Measurements from ENCODE around the gene THSD4.

THSD4 gene

DNA sequence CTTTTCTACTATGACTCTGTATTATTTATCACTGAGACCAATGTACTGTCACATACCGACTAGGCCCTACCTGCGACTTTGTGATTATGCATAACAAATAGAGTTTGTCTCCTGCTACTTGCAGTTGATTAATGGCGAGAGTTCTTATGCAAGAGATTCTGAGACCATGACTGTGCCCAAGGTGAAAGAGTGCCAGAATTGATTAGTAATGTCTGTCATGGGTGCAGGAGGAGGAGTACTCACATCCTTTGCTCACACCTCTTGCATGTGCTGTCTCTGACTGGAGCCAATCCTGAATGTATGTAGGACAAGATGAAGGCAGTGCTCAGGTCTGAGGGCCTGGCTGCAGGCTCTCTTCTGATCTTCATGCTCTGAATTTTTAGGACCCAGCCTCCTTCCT is 260.7 kb downstream of the THSD4 start:
- H3K9me3 ChIP-seq (ENCODE audit: control insufficient read depth in 1 of 2, low read length in 2 of 2) = no peaks in the 10 kb centered on the region
- H3K27ac ChIP-seq (ENCODE audit: low read depth, low read length) = no peak overlapping the region
- H3K36me3 ChIP-seq (ENCODE audit: control insufficient read depth in 1 of 2, insufficient read depth in 2 of 2, low read length in 2 of 2) = no peaks in the 10 kb centered on the region
- H3K9ac ChIP-seq (ENCODE audit: low read depth in 1 of 2, low read length in 2 of 2) = no peak overlapping the region
- H3K4me3 ChIP-seq (ENCODE audit: low read depth in 1 of 2, low read length in 2 of 2) = no peak overlapping the region
- no peaks in the 10 kb centered on the region for H3K27me3 ChIP-seq (ENCODE audit: control insufficient read depth in 1 of 2, insufficient read depth in 2 of 2, low read length in 2 of 2)
- H3K4me1 ChIP-seq (ENCODE audit: control insufficient read depth in 1 of 2, insufficient read depth in 2 of 2, low read length in 2 of 2) = peaks cover 20 to 29% of the 10 kb centered on the region in 2 donors

DNA sequence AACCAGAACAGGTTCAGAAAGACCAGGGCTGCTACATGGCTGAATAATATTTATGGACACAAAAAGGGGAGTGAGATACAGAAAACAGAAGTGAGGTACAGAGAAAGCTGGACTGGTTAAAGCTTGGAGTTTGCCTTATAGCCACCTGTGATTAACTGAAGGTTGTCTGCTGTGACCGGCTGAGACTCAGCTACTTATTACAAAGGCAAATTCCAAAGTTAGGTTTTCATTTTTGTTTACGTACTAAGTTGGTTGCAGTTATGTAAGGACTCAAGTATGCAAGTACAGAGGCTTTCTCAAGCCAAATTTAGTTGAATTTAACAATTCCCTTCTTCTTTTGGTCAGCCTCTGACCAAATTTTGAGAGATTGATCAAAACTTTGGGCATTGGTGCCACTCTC is 264.6 kb downstream of the THSD4 start:
- H3K4me3 ChIP-seq (ENCODE audit: low read depth in 1 of 2, low read length in 2 of 2) = no peak overlapping the region
- H3K9me3 ChIP-seq (ENCODE audit: control insufficient read depth in 1 of 2, low read length in 2 of 2) = no peaks in the 10 kb centered on the region
- H3K36me3 ChIP-seq (ENCODE audit: control insufficient read depth in 1 of 2, insufficient read depth in 2 of 2, low read length in 2 of 2) = no peaks in the 10 kb centered on the region
- H3K9ac ChIP-seq (ENCODE audit: low read depth in 1 of 2, low read length in 2 of 2) = no peak overlapping the region
- H3K27me3 ChIP-seq (ENCODE audit: control insufficient read depth in 1 of 2, insufficient read depth in 2 of 2, low read length in 2 of 2) = no peaks in the 10 kb centered on the region
- no peak overlapping the region for H3K27ac ChIP-seq (ENCODE audit: low read depth, low read length)
- H3K4me1 ChIP-seq (ENCODE audit: control insufficient read depth in 1 of 2, insufficient read depth in 2 of 2, low read length in 2 of 2) = peaks cover 5 to 24% of the 10 kb centered on the region in 2 donors

DNA sequence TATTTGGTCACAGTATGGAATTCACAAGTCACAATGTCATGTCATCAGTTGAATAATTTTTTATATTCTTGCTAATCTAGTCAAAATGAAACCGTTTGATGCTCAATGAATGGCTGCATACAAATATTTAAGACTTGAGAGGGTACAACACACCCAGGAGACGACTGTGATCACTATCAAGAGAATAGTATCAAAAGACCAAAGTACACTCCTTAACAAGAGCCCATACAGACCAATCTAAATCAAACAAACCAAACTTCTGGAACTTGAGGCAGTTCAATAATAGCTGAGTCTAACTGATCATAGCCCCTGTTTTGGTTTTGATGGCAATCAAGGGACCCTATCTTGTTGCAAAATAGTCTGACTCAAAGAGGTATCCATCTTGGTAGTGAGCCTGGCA is 265.1 kb downstream of the THSD4 start:
- Histone ChIP-seq H3K4me1 (ENCODE audit: control insufficient read depth in 1 of 2, insufficient read depth in 2 of 2, low read length in 2 of 2) (peaks cover 1 to 24% of the 10 kb centered on the region in 2 donors), H3K36me3 (ENCODE audit: control insufficient read depth in 1 of 2, insufficient read depth in 2 of 2, low read length in 2 of 2) (no peaks in the 10 kb centered on the region), H3K9ac (ENCODE audit: low read depth in 1 of 2, low read length in 2 of 2) (no peak overlapping the region), H3K27me3 (ENCODE audit: control insufficient read depth in 1 of 2, insufficient read depth in 2 of 2, low read length in 2 of 2) (no peaks in the 10 kb centered on the region), H3K27ac (ENCODE audit: low read depth, low read length) (no peak overlapping the region), H3K9me3 (ENCODE audit: control insufficient read depth in 1 of 2, low read length in 2 of 2) (no peaks in the 10 kb centered on the region), H3K4me3 (ENCODE audit: low read depth in 1 of 2, low read length in 2 of 2) (no peak overlapping the region)

DNA sequence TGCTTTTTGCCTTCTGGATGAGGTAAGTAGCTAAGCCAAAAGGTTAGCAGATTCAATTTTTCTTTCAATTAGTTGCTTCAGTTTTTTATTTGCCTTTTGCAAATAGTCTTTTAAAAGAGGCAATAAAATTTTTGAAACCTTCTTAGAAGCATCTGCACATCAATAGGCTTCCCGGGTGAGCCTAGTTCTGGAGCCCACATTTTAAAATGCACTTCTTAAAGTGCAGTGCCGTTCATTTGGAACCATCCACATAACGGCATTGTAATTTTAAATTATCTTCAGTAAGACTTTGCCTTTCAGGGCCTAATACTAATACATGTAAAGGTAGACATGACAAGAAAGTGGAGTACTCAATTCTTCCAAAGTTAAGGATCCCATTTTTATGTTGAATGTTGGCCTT is 269.2 kb downstream of the THSD4 start:
- H3K4me3 ChIP-seq (ENCODE audit: low read depth in 1 of 2, low read length in 2 of 2) = no peak overlapping the region
- H3K9ac ChIP-seq (ENCODE audit: low read depth in 1 of 2, low read length in 2 of 2) = no peak overlapping the region
- H3K4me1 ChIP-seq (ENCODE audit: control insufficient read depth in 1 of 2, insufficient read depth in 2 of 2, low read length in 2 of 2) = peaks cover 13 to 31% of the 10 kb centered on the region in 2 donors
- no peaks in the 10 kb centered on the region for H3K9me3 ChIP-seq (ENCODE audit: control insufficient read depth in 1 of 2, low read length in 2 of 2)
- no peaks in the 10 kb centered on the region for H3K36me3 ChIP-seq (ENCODE audit: control insufficient read depth in 1 of 2, insufficient read depth in 2 of 2, low read length in 2 of 2)
- H3K27ac ChIP-seq (ENCODE audit: low read depth, low read length) = no peak overlapping the region
- H3K27me3 ChIP-seq (ENCODE audit: control insufficient read depth in 1 of 2, insufficient read depth in 2 of 2, low read length in 2 of 2) = no peaks in the 10 kb centered on the region

DNA sequence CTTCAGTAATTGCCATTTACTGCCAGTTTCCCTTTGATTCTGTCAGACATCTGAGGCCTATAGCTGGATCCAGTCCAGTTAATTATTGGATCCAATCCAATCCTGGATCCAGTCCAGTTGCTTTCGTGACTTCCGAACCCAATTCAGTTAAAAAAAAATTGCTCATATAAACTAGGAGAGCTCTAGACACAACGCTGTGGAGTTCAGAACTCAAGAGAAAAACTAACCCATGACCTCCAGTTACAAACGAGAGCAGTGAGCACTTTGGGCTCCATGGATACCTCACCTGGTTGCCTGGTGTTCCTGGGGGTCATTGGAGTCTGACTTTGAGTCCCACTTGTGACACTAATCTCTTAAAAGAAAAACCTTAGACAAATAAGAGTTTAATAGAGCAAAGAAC is 269.8 kb downstream of the THSD4 start:
- Histone ChIP-seq H3K27me3 (ENCODE audit: control insufficient read depth in 1 of 2, insufficient read depth in 2 of 2, low read length in 2 of 2) (no peaks in the 10 kb centered on the region), H3K9me3 (ENCODE audit: control insufficient read depth in 1 of 2, low read length in 2 of 2) (no peaks in the 10 kb centered on the region), H3K4me3 (ENCODE audit: low read depth in 1 of 2, low read length in 2 of 2) (no peak overlapping the region), H3K9ac (ENCODE audit: low read depth in 1 of 2, low read length in 2 of 2) (no peak overlapping the region), H3K36me3 (ENCODE audit: control insufficient read depth in 1 of 2, insufficient read depth in 2 of 2, low read length in 2 of 2) (no peaks in the 10 kb centered on the region), H3K27ac (ENCODE audit: low read depth, low read length) (no peak overlapping the region), H3K4me1 (ENCODE audit: control insufficient read depth in 1 of 2, insufficient read depth in 2 of 2, low read length in 2 of 2) (peaks cover 13 to 29% of the 10 kb centered on the region in 2 donors)

DNA sequence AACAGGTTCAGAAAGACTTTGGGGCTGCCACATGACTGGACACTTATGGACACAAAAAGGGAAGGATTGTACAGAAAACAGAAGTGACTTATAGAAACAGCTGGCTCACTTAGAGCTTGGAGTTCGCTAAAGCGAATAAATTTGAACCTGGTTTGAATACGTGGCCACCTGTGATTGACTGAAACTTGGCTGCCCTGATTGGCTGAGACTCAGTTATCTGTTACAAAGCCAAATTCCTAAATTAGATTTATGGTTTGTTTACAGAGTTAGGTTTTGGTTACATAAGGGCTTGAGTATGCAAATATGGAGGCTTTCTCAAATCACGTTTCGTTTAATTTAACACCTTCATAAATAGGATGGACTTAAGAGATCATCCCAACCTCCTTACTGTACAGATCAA is 270.2 kb downstream of the THSD4 start:
- no peak overlapping the region for H3K9ac ChIP-seq (ENCODE audit: low read depth in 1 of 2, low read length in 2 of 2)
- peaks cover 13 to 25% of the 10 kb centered on the region in 2 donors for H3K4me1 ChIP-seq (ENCODE audit: control insufficient read depth in 1 of 2, insufficient read depth in 2 of 2, low read length in 2 of 2)
- H3K4me3 ChIP-seq (ENCODE audit: low read depth in 1 of 2, low read length in 2 of 2) = no peak overlapping the region
- H3K9me3 ChIP-seq (ENCODE audit: control insufficient read depth in 1 of 2, low read length in 2 of 2) = no peaks in the 10 kb centered on the region
- H3K27me3 ChIP-seq (ENCODE audit: control insufficient read depth in 1 of 2, insufficient read depth in 2 of 2, low read length in 2 of 2) = no peaks in the 10 kb centered on the region
- no peaks in the 10 kb centered on the region for H3K36me3 ChIP-seq (ENCODE audit: control insufficient read depth in 1 of 2, insufficient read depth in 2 of 2, low read length in 2 of 2)
- no peak overlapping the region for H3K27ac ChIP-seq (ENCODE audit: low read depth, low read length)

DNA sequence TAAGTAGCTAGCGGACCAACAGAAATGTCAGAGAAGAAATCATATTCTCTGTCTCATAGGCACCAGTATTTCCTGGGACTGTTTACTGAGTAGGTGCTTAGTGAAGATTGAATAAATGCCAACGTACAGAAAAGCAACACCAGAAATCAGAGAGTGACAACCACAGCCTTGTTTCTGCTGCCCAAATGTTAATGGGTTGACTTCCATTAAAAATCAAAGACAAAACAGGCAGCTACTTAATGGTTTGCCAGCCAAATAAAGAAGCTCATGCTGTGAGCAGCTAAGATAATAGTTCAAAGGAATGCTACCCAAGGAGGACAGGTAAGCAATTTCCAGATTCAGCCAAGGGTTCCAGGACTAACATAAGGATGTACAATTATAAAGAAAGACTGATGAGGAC is 270.7 kb downstream of the THSD4 start:
- Histone ChIP-seq H3K9me3 (ENCODE audit: control insufficient read depth in 1 of 2, low read length in 2 of 2) (no peaks in the 10 kb centered on the region), H3K27me3 (ENCODE audit: control insufficient read depth in 1 of 2, insufficient read depth in 2 of 2, low read length in 2 of 2) (no peaks in the 10 kb centered on the region), H3K36me3 (ENCODE audit: control insufficient read depth in 1 of 2, insufficient read depth in 2 of 2, low read length in 2 of 2) (no peaks in the 10 kb centered on the region), H3K9ac (ENCODE audit: low read depth in 1 of 2, low read length in 2 of 2) (no peak overlapping the region), H3K27ac (ENCODE audit: low read depth, low read length) (no peak overlapping the region), H3K4me3 (ENCODE audit: low read depth in 1 of 2, low read length in 2 of 2) (no peak overlapping the region), H3K4me1 (ENCODE audit: control insufficient read depth in 1 of 2, insufficient read depth in 2 of 2, low read length in 2 of 2) (peaks cover 13 to 20% of the 10 kb centered on the region in 2 donors)

DNA sequence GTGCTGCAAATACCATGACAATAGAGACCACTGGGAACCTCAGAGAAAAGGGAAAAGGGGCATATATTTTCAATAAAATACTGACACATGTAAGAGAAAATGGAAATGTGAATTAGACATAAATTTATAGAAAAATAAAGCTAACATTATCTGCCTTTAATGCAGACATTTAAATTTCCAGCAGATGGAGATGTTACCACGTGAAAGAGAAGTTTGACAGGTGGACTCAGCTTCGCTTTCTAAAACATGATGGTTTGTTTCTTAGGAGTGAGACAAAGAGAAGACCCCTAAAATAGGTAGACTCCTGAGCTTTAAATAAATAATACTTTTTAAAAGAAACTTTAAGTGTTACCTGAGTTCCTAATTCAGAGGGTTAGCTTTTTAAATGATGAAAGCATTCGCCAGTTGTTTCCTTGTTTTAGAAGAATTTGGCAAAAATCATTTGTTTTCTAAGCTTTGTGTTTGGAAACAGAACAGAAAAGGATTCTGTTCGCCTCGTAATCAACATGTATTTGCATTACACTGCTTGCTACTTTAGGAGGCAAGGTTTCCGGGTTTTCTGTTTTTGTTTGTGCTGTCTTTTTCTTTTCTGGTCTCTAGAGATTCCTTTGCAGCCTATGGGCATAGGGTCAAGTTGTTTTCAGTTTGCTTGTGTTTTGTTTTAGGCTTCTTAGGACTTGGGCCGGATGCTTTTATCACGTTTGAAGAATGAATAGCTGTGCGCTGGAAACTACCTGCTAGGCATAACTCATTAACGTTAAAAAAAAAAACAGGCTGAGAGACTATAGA is 271.4 kb downstream of the THSD4 start:
- Histone ChIP-seq H3K9me3 (ENCODE audit: control insufficient read depth in 1 of 2, low read length in 2 of 2) (no peaks in the 10 kb centered on the region), H3K4me3 (ENCODE audit: low read depth in 1 of 2, low read length in 2 of 2) (no peak overlapping the region), H3K27ac (ENCODE audit: low read depth, low read length) (no peak overlapping the region), H3K36me3 (ENCODE audit: control insufficient read depth in 1 of 2, insufficient read depth in 2 of 2, low read length in 2 of 2) (no peaks in the 10 kb centered on the region), H3K4me1 (ENCODE audit: control insufficient read depth in 1 of 2, insufficient read depth in 2 of 2, low read length in 2 of 2) (peaks cover 13 to 23% of the 10 kb centered on the region in 2 donors), H3K27me3 (ENCODE audit: control insufficient read depth in 1 of 2, insufficient read depth in 2 of 2, low read length in 2 of 2) (no peaks in the 10 kb centered on the region), H3K9ac (ENCODE audit: low read depth in 1 of 2, low read length in 2 of 2) (peak overlapping the region in 1 of 2 donors; percentile 21)

DNA sequence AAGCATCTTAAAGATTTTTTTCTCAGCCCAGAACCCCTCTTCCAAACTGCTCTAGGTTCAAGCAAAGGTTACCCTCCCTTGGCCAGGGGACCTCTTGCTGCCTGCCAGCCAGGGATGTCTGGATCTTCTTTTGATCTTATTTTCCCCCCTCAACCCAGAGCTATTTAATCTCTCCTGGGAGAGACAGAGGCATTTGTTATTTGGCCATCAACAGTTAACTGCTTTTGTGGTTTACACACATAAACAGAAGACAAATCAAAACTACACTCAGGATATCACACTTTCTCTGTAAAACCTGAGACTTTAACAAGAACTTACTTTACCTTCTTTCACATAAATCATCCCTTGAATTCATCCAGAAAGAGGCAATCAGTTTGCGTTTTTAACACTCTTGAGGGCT is 272.5 kb downstream of the THSD4 start:
- Histone ChIP-seq H3K27ac (ENCODE audit: low read depth, low read length) (no peak overlapping the region), H3K4me1 (ENCODE audit: control insufficient read depth in 1 of 2, insufficient read depth in 2 of 2, low read length in 2 of 2) (peaks cover 18 to 28% of the 10 kb centered on the region in 2 donors), H3K9ac (ENCODE audit: low read depth in 1 of 2, low read length in 2 of 2) (no peak overlapping the region), H3K4me3 (ENCODE audit: low read depth in 1 of 2, low read length in 2 of 2) (no peak overlapping the region), H3K36me3 (ENCODE audit: control insufficient read depth in 1 of 2, insufficient read depth in 2 of 2, low read length in 2 of 2) (no peaks in the 10 kb centered on the region), H3K9me3 (ENCODE audit: control insufficient read depth in 1 of 2, low read length in 2 of 2) (no peaks in the 10 kb centered on the region), H3K27me3 (ENCODE audit: control insufficient read depth in 1 of 2, insufficient read depth in 2 of 2, low read length in 2 of 2) (no peaks in the 10 kb centered on the region)

DNA sequence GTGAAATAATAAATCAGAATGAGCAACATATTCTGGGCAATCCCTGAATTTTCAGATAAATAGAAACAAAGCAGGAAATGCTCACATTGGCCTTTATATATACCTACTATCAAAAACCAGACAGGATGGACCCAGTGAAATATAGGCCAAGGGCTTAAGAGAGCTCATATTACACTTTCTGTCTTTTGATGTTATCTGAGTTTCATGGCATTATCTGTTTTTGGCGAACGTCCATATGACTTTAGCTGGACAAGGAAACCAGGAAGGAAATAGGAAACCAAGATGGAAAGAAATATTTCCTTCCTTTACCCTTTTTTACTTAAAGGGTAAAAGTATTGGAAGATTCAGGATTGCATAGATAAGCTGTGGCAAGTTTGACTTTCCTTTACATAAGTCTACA is 274.8 kb downstream of the THSD4 start:
- H3K27me3 ChIP-seq (ENCODE audit: control insufficient read depth in 1 of 2, insufficient read depth in 2 of 2, low read length in 2 of 2) = no peaks in the 10 kb centered on the region
- no peak overlapping the region for H3K4me3 ChIP-seq (ENCODE audit: low read depth in 1 of 2, low read length in 2 of 2)
- no peaks in the 10 kb centered on the region for H3K36me3 ChIP-seq (ENCODE audit: control insufficient read depth in 1 of 2, insufficient read depth in 2 of 2, low read length in 2 of 2)
- H3K9me3 ChIP-seq (ENCODE audit: control insufficient read depth in 1 of 2, low read length in 2 of 2) = no peaks in the 10 kb centered on the region
- H3K27ac ChIP-seq (ENCODE audit: low read depth, low read length) = no peak overlapping the region
- H3K4me1 ChIP-seq (ENCODE audit: control insufficient read depth in 1 of 2, insufficient read depth in 2 of 2, low read length in 2 of 2) = peaks cover 18 to 20% of the 10 kb centered on the region in 2 donors
- H3K9ac ChIP-seq (ENCODE audit: low read depth in 1 of 2, low read length in 2 of 2) = no peak overlapping the region

All from duodenal mucosa (tissue), 2 donors.